HG03064 (cell line): ENCODE data around the gene ZBED4.
A peak's percentile ranks its signal among the peaks of the same experiment; 100 is the strongest.

ENCODE experiments used
- ATAC-seq: cut with Tn5 transposase; IDR thresholded peaks from one replicate; pipeline ENCODE4 v1.9.1; 2021; ENCODE audit warnings: low read depth; ENCODE audit not compliant: unreplicated experiment

Gene ZBED4

GRCh38 chr22:49853981-49854831 lies 562 bp downstream of the ZBED4 start:
- ATAC-seq: peak; percentile 32

- ATAC-seq: no peak
Measured at GRCh38 chr22:49855251-49855911, 1.7 kb downstream of the ZBED4 start.

GRCh38 chr22:49856343-49856742 lies 2.7 kb downstream of the ZBED4 start:
- no peak for ATAC-seq

- ATAC-seq: no peak
Measured at GRCh38 chr22:49856766-49857618, 3.3 kb downstream of the ZBED4 start.

- ATAC-seq: no peak
Measured at GRCh38 chr22:49858827-49859226, 5.2 kb downstream of the ZBED4 start.

GRCh38 chr22:49861642-49862495 lies 8.2 kb downstream of the ZBED4 start:
- no peak for ATAC-seq

- ATAC-seq: no peak
Measured at GRCh38 chr22:49862496-49862776, 8.8 kb downstream of the ZBED4 start.

GRCh38 chr22:49863931-49864330 lies 10.3 kb downstream of the ZBED4 start:
- ATAC-seq: no peak

- ATAC-seq: no peak
Measured at GRCh38 chr22:49865156-49865555, 11.5 kb downstream of the ZBED4 start.

- ATAC-seq: no peak
Measured at GRCh38 chr22:49866134-49866533, 12.5 kb downstream of the ZBED4 start.

GRCh38 chr22:49866646-49867045 lies 13.0 kb downstream of the ZBED4 start:
- no peak for ATAC-seq

GRCh38 chr22:49867303-49868265 lies 13.9 kb downstream of the ZBED4 start:
- no peak for ATAC-seq

GRCh38 chr22:49869086-49869830 lies 15.6 kb downstream of the ZBED4 start:
- ATAC-seq: no peak

GRCh38 chr22:49869845-49870712 lies 16.4 kb downstream of the ZBED4 start:
- no peak for ATAC-seq

GRCh38 chr22:49871482-49871881 lies 17.8 kb downstream of the ZBED4 start:
- no peak for ATAC-seq

GRCh38 chr22:49872347-49872746 lies 18.7 kb downstream of the ZBED4 start:
- no peak for ATAC-seq

- ATAC-seq: no peak
Measured at GRCh38 chr22:49873228-49873940, 19.7 kb downstream of the ZBED4 start.
